SK-MEL-5 (cell line): ENCODE results near the gene NEDD4. TPM values are rescaled to one million over a fixed set of nuclear protein-coding genes. Genes with fewer than 3 reads are reported as not detected.
A peak's percentile ranks its signal among the peaks of the same experiment; 100 is the strongest.
"Not testable (repeated sequence)": the region's sequence is repeated elsewhere in the genome, so short reads cannot be mapped to it uniquely, and the experiment has no call there.

Source experiments
- DNase-seq: peaks from one replicate; pipeline ENCODE4 v3.0.0-alpha.2; 2016; ENCODE audit warnings: low read depth, low spot score
- in situ Hi-C: cut with HindIII; loops from 2 replicates; pipeline ENCODE4 v1.10.0; 2016; ENCODE audit warnings: low sequenced_read_pairs, high pct_unique_total_duplicates, low pct_unique_long_range_greater_than_20kb
- total RNA-seq: library from RNA; depleted of rRNA; stranded (reverse); fragments of >200 nt; shearing (Covaris generic); gene quantifications from 2 replicates; pipeline ENCODE4 v1.2.3, GENCODE V29; 2014

NEDD4 gene
- total RNA-seq, 1 experiment from 2014 or later, result 17.1 TPM

- in situ Hi-C loops, result no loop called here
- DNase-seq, result no peak
Measured at GRCh38 chr15:56017511-56017910, 24.1 kb upstream of the NEDD4 start.

- DNase-seq, result no peak
- in situ Hi-C loops, result no loop called here
Measured at GRCh38 chr15:56016281-56016680, 22.9 kb upstream of the NEDD4 start.

- in situ Hi-C loops, result no loop called here
- no peak for DNase-seq
Measured at GRCh38 chr15:56014677-56015076, 21.3 kb upstream of the NEDD4 start.

- in situ Hi-C loops, DNase-seq: not testable (repeated sequence)
Measured at GRCh38 chr15:56007053-56007452, 13.6 kb upstream of the NEDD4 start.

- DNase-seq, in situ Hi-C loops: not testable (repeated sequence)
Measured at GRCh38 chr15:56006371-56006770, 13.0 kb upstream of the NEDD4 start.

GRCh38 chr15:56004281-56004680, 10.9 kb upstream of the NEDD4 start:
- in situ Hi-C loops, DNase-seq: not testable (repeated sequence)

GRCh38 chr15:56003777-56004176, 10.4 kb upstream of the NEDD4 start:
- in situ Hi-C loops, DNase-seq: not testable (repeated sequence)

- in situ Hi-C loops, result not testable (repeated sequence)
Measured at GRCh38 chr15:56003277-56003676, 9.9 kb upstream of the NEDD4 start.

GRCh38 chr15:56001471-56002078, 8.2 kb upstream of the NEDD4 start:
- no peak for DNase-seq
- in situ Hi-C loops, result no loop called here

More at GRCh38 chr15:56003277-56003676, 9.9 kb upstream of the NEDD4 start:
- not testable (repeated sequence) for DNase-seq

GRCh38 chr15:55999658-56000057, 6.2 kb upstream of the NEDD4 start:
- DNase-seq, result no peak
- in situ Hi-C loops, result no loop called here

GRCh38 chr15:55998478-55998877, 5.1 kb upstream of the NEDD4 start:
- in situ Hi-C loops, result no loop called here
- no peak for DNase-seq

GRCh38 chr15:55993804-55994560, 570 bp upstream of the NEDD4 start:
- DNase-seq, result peak; percentile 41
- in situ Hi-C loops, result no loop called here

GRCh38 chr15:55992769-55993110, 672 bp downstream of the NEDD4 start:
- no peak for DNase-seq
- in situ Hi-C loops, result no loop called here

- in situ Hi-C loops, result no loop called here
- DNase-seq, result no peak
Measured at GRCh38 chr15:55991802-55992768, 1.3 kb downstream of the NEDD4 start.

- DNase-seq, result no peak
- in situ Hi-C loops, result no loop called here
Measured at GRCh38 chr15:55990998-55991397, 2.4 kb downstream of the NEDD4 start.

GRCh38 chr15:55990516-55990915, 2.9 kb downstream of the NEDD4 start:
- in situ Hi-C loops, result no loop called here
- no peak for DNase-seq

GRCh38 chr15:55989383-55989782, 4.0 kb downstream of the NEDD4 start:
- in situ Hi-C loops, result no loop called here
- DNase-seq, result no peak

- no peak for DNase-seq
- in situ Hi-C loops, result no loop called here
Measured at GRCh38 chr15:55981582-55982249, 11.7 kb downstream of the NEDD4 start.
